ENCODE results near the gene C6.

GRCh38 chr5:41143131-41143901 lies 70.0 kb downstream of the C6 start:
- TF ChIP-seq CTCF (IDR thresholded peaks at IDR 0.05) (no peak), POLR2A (IDR thresholded peaks at IDR 0.05) (no peak), POLR2AphosphoS5 (IDR thresholded peaks at IDR 0.05) (no peak)
